GM11168 (cell line): ENCODE data around the gene RASSF1.

ENCODE experiments used
- in situ Hi-C: fragments of 300-500 bp; cut with MboI; formaldehyde crosslinking; loops from one replicate; pipeline ENCODE4 v1.12.0; 2022; ENCODE audit warnings: low sequenced_read_pairs; ENCODE audit not compliant: unreplicated experiment

The RASSF1 gene

GRCh38 chr3:50345586-50346234 lies 5.1 kb upstream of the RASSF1 start, which contains the start of gene ZMYND10:
ZMYND10 (minus strand) TSS chr3:50345732; CDS start chr3:50345579, 153 bp downstream.
- in situ Hi-C loops: no loop called here

- in situ Hi-C loops: no loop called here
Observed at GRCh38 chr3:50345008-50345407, 4.4 kb upstream of the RASSF1 start.

GRCh38 chr3:50342813-50343633 lies 2.4 kb upstream of the RASSF1 start:
- in situ Hi-C loops: no loop called here

- in situ Hi-C loops: no loop called here
Observed at GRCh38 chr3:50341996-50342650, 1.5 kb upstream of the RASSF1 start.

GRCh38 chr3:50341537-50341936 lies 901 bp upstream of the RASSF1 start:
- in situ Hi-C loops: no loop called here

- in situ Hi-C loops: no loop called here
Observed at GRCh38 chr3:50340147-50340447, 539 bp downstream of the RASSF1 start.

GRCh38 chr3:50339485-50340146 lies 1.0 kb downstream of the RASSF1 start:
- in situ Hi-C loops: no loop called here

GRCh38 chr3:50338965-50339364 lies 1.7 kb downstream of the RASSF1 start:
- in situ Hi-C loops: no loop called here

- in situ Hi-C loops: no loop called here
Observed at GRCh38 chr3:50337175-50337861, 3.3 kb downstream of the RASSF1 start.

- in situ Hi-C loops: no loop called here
Observed at GRCh38 chr3:50336452-50337174, 4.0 kb downstream of the RASSF1 start.

- in situ Hi-C loops: no loop called here
Observed at GRCh38 chr3:50334339-50335075, 6.1 kb downstream of the RASSF1 start.

GRCh38 chr3:50333744-50334328 lies 6.8 kb downstream of the RASSF1 start:
- in situ Hi-C loops: no loop called here

GRCh38 chr3:50331364-50331907 lies 9.2 kb downstream of the RASSF1 start:
- in situ Hi-C loops: no loop called here

- in situ Hi-C loops: no loop called here
Observed at GRCh38 chr3:50330330-50330729, 10.3 kb downstream of the RASSF1 start.

GRCh38 chr3:50327943-50328691 lies 12.5 kb downstream of the RASSF1 start, which contains the start of gene TUSC2:
TUSC2 (minus strand) TSS chr3:50328223; CDS start chr3:50328099, 124 bp downstream.
- in situ Hi-C loops: no loop called here

GRCh38 chr3:50327129-50327528 lies 13.5 kb downstream of the RASSF1 start:
- in situ Hi-C loops: no loop called here

GRCh38 chr3:50326182-50326541 lies 14.5 kb downstream of the RASSF1 start:
- in situ Hi-C loops: no loop called here
